NCI-H1436 treated with DMSO at 0.1 percent for 48 hours (cell line): ENCODE data around the gene ARHGAP6.

Experiments
- DNase-seq: peaks from one replicate; lab custom pipeline; 2025; lab: John Stamatoyannopoulos, UW

ARHGAP6 gene

DNA sequence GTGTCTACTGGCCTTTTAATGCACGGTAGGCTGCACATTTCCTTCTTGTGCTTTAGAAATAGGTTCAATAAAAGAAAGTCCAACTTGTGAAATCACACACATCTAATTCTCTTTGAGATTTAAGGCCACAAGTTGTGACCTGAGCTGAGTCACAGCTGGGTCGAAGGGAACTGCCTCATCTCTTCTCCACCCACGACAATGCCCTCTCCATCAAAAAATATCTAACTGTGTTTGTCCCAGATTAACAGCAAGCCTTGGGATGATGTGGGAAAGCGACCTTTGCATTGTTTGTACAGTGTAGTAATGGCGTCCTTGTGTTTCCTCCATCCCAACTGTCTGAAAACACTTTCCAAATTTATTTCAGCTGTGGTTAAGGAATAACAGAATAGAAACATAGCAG lies 203.6 kb downstream of the ARHGAP6 start:
- DNase-seq: no peak

- DNase-seq: no peak
Measured at GRCh38 chrX:11461201-11462001, 204.3 kb downstream of the ARHGAP6 start.

- no peak for DNase-seq
Measured at GRCh38 chrX:11460347-11460746, 205.4 kb downstream of the ARHGAP6 start.

- no peak for DNase-seq
Measured at GRCh38 chrX:11458170-11458569, 207.6 kb downstream of the ARHGAP6 start.

DNA sequence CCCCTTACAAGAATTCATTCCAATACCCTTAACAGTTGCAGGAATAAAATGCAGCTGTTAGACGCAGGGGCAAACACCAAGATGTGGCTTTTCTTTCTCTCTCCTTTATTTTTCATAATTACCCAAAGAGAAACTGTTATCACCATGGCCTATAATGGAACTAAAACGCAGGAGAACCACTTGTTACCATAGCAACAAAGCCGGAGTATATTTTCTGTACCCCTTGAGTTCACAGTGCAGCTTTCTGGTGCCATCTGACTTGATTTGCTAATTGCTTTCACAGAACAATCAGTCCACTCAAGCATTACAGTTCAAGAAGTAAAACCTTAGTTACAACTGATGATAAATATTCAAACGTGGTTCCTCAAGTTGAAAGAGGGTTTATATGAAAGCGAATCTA lies 214.6 kb downstream of the ARHGAP6 start:
- DNase-seq: no peak

DNA sequence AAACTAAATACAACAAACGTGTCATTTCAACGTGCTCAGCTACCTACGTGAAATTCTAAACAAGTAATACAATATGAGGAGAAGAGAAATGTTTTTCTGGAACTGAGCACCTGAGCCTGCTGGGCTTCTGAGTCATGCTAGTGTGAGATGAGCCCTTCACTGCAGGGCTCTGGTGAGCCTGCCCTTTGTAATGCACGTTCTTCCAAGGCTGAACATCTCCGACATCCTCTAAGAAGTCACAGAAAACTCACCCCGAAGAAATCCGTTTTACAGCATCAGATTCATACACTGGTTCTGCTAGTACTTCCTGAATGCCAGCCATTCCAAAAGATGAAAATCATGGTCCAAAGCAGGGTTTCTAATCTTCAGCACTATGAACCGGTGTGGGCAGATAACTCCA lies 215.4 kb downstream of the ARHGAP6 start:
- no peak for DNase-seq

- no peak for DNase-seq
Measured at GRCh38 chrX:11449613-11450012, 216.1 kb downstream of the ARHGAP6 start.

GRCh38 chrX:11447418-11447817 lies 218.3 kb downstream of the ARHGAP6 start:
- DNase-seq: no peak

DNA sequence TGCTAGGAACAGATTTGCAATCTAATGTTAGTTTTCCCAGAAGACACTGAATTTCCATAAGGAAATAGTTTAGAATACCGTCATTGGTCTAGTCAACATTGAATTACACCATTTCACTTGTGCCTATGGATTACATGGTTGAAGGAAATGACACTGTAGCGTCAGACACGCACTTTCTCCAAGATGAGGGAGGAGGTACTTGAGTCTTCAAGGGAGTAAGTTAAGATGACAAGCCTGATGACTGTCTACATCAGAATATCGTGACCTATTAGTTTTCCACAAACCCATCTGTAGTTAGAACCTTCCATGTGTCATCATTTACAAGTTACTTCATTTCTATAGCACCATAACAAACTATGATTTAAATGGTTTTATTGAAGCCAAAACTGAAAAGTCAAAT lies 218.8 kb downstream of the ARHGAP6 start:
- no peak for DNase-seq

- no peak for DNase-seq
Measured at GRCh38 chrX:11446336-11446735, 219.4 kb downstream of the ARHGAP6 start.

DNA sequence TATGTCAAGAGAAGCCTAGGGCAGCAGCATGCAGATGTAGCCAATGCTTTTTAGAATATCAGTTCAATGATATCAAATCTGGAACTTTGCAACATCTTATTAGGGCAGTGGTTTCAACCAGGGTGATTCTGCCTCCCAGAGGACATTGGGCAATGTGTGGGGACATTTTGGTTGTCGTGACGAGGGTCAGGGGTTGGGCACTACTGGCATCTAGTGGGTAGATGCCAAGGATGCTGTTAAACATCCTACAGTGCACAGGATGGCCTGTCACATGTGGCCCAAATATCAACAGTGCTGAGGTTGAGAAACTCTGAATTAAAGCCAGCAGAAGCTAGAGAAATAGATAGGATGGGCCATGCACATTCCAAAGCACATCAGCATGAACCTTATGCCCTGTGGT lies 220.2 kb downstream of the ARHGAP6 start:
- DNase-seq: no peak

GRCh38 chrX:11444052-11444451 lies 221.7 kb downstream of the ARHGAP6 start:
- DNase-seq: no peak

DNA sequence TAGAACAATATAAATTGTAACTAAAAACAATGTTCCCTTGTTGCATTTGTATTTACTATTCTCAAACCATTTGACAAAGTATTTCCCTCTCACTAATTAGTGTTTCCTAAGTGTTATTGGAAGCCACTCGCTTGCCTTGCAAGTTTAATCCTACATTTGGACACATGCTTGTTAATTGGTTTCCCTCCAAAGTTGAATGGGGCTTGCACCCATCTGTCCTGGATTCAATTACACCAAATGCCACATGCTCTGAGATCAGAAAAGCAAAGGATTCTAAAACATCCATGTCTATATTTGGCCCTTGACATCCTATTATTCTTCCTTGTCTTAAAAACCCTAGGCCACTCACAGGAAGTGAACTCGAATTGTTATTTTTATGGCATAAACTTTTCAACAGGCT lies 225.9 kb downstream of the ARHGAP6 start:
- DNase-seq: no peak

DNA sequence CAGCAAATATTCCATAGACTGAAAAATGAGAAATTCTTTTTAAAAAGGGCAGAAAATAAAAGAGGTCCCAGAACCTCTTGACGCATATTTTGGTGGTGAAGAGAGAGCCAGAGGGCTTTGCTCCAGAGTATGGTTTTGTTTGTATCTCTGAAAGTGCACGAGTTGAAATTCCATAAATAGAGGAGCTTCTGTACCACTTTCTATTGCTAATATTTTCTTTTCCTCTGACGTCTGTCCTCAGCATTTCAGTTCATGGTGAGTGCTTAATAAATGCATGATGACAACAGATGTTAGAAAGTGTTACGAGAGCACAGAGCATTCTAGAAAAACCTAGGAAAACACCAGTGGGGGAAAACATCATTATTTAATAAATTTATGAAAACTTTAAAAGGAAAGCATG lies 227.0 kb downstream of the ARHGAP6 start:
- no peak for DNase-seq

- no peak for DNase-seq
Measured at GRCh38 chrX:11438380-11438723, 227.4 kb downstream of the ARHGAP6 start.

- no peak for DNase-seq
Measured at GRCh38 chrX:11437642-11438379, 227.9 kb downstream of the ARHGAP6 start.

DNA sequence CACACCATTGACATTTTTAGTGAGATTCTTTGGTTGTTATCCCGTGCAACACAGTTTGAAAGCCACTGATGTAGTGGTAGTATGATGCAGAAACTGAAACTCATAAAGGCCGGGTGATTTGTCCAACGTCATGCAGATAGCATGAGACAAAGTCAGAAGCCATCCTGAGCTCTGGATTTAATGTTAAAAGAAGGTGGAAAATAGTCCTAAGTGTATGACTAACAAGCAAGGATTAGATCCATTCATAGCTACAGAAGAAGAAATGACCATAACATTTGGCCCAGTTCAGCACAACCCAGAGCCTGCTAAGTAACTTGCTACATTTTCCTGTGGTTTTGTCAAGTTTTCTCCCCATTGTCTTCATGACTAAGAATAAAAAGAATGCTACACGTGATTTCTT lies 230.2 kb downstream of the ARHGAP6 start:
- DNase-seq: no peak

GRCh38 chrX:11434607-11435006 lies 231.1 kb downstream of the ARHGAP6 start:
- no peak for DNase-seq

DNA sequence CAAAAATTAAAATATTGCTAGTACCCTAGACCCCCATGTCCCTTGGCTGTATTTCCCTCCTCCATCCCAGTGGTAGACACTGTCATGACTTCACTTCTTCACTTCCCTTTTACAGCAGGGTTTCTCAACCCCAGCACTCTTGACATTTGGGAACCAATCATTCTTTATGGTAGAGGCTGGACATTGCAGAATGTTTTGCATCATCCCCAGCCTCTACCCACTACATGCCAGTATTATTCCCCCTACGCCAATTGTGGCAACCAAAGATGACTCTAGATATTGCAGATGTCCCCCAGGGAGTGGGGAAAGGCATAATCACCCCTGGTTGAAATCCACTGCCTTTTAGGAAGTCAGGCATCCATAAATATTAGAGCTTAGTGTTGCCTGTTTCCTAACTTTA lies 233.9 kb downstream of the ARHGAP6 start:
- DNase-seq: no peak

- DNase-seq: no peak
Measured at GRCh38 chrX:11430271-11430670, 235.4 kb downstream of the ARHGAP6 start.

GRCh38 chrX:11429538-11430085 lies 236.1 kb downstream of the ARHGAP6 start:
- no peak for DNase-seq

GRCh38 chrX:11427453-11428071 lies 238.2 kb downstream of the ARHGAP6 start:
- DNase-seq: no peak
